Stimulated activated CD4-positive, alpha-beta T cell treated with anti-CD3 and anti-CD28 coated beads, Interleukin-1b, Interleukin-23, amount 100 ng/mL, for 4 hours (primary cell): ENCODE measurements around the gene BPIFB6.

Experiments used
- DNase-seq, 2 donors: peaks; one replicate each; pipeline ENCODE4 v3.0.0-alpha.2; 2020; ENCODE audit warnings: low read depth in 2 of 2

Gene BPIFB6

GRCh38 chr20:33091693-33092092, 60.2 kb downstream of the BPIFB6 start:
- DNase-seq, result no peak

- DNase-seq, result no peak
Measured at GRCh38 chr20:33092361-33092760, 60.9 kb downstream of the BPIFB6 start.

- no peak for DNase-seq
Measured at GRCh38 chr20:33093074-33093473, 61.6 kb downstream of the BPIFB6 start.

DNA sequence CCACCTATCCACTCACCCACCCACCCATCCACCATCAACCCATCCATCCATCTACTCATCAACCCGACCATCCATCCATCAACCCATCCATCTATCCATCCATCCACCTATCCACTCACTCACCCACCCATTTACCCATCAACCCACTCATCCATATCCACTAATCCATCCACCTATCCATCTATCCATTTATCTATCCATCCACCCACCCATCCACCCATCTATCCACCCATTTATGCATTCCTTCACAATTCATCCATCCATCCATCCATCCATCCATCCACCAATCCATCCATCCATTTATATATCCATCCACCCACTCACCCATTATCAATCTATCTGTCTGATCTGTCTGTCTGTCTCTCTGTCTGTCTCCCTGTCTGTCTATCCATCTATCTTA, 62.1 kb downstream of the BPIFB6 start:
- DNase-seq, result no peak
